Brain microvascular endothelial cell (primary cell): ENCODE data around the gene TRIM67.
"Not testable (repeated sequence)": the region's sequence is repeated elsewhere in the genome, so short reads cannot be mapped to it uniquely, and the experiment has no call there.

Experiments
- DNase-seq: peaks from one replicate; pipeline ENCODE4 v3.0.0-alpha.2; 2020
- H3K27ac ChIP-seq: fragments of 250-450 bp; sonication (Bioruptor Pico); 2 replicates; pipeline ENCODE4 v1.5.1; 2020; ENCODE audit warnings: mild to moderate bottlenecking, moderate library complexity
- H3K27me3 ChIP-seq: fragments of 250-450 bp; sonication (Bioruptor Pico); replicated peaks from 2 replicates; pipeline ENCODE4 v1.5.1; 2020; ENCODE audit warnings: mild to moderate bottlenecking
- H3K36me3 ChIP-seq: fragments of 250-450 bp; sonication (Bioruptor Pico); replicated peaks from 2 replicates; pipeline ENCODE4 v1.5.1; 2020; ENCODE audit warnings: mild to moderate bottlenecking
- H3K4me3 ChIP-seq: 2 replicates; pipeline ENCODE4 v1.5.1; 2011; ENCODE audit warnings: low read depth, mild to moderate bottlenecking, control low read depth, low read length, moderate library complexity
- CTCF ChIP-seq: IDR thresholded peaks from 2 replicates; pipeline ENCODE4 v1.5.1; 2011; ENCODE audit warnings: low read depth, mild to moderate bottlenecking, moderate library complexity, low read length, control low read depth, inconsistent platforms; ENCODE audit errors: missing control alignments
- in situ Hi-C: cut with HindIII; loops from 2 replicates; pipeline ENCODE4 v1.10.0; 2017; ENCODE audit warnings: low sequenced_read_pairs, low pct_ligation_motif_present

Gene TRIM67

GRCh38 chr1:231151811-231152210 is 10.0 kb upstream of the TRIM67 start:
- no peak overlapping the region for H3K4me3 ChIP-seq
- H3K27ac ChIP-seq: no peak overlapping the region
- no peaks in the 10 kb centered on the region for H3K27me3 ChIP-seq
- no peak for DNase-seq
- no peak for TF ChIP-seq CTCF
- no peaks in the 10 kb centered on the region for H3K36me3 ChIP-seq
- in situ Hi-C loops: no loop called here

GRCh38 chr1:231153726-231154125 is 8.1 kb upstream of the TRIM67 start:
- TF ChIP-seq CTCF: no peak
- no peak overlapping the region for H3K27ac ChIP-seq
- no peak overlapping the region for H3K4me3 ChIP-seq
- no peaks in the 10 kb centered on the region for H3K27me3 ChIP-seq
- DNase-seq: no peak
- in situ Hi-C loops: no loop called here
- no peaks in the 10 kb centered on the region for H3K36me3 ChIP-seq

GRCh38 chr1:231155808-231156207 is 6.0 kb upstream of the TRIM67 start:
- H3K27ac ChIP-seq: no peak overlapping the region
- no peak for DNase-seq
- H3K27me3 ChIP-seq: no peaks in the 10 kb centered on the region
- H3K36me3 ChIP-seq: no peaks in the 10 kb centered on the region
- no peak for TF ChIP-seq CTCF
- no peak overlapping the region for H3K4me3 ChIP-seq
- in situ Hi-C loops: no loop called here

GRCh38 chr1:231157311-231157710 is 4.5 kb upstream of the TRIM67 start:
- no peak for TF ChIP-seq CTCF
- H3K4me3 ChIP-seq: no peak overlapping the region
- no peak for DNase-seq
- no peaks in the 10 kb centered on the region for H3K27me3 ChIP-seq
- no peaks in the 10 kb centered on the region for H3K36me3 ChIP-seq
- in situ Hi-C loops: no loop called here
- H3K27ac ChIP-seq: no peak overlapping the region

- DNase-seq, in situ Hi-C loops, H3K27me3 ChIP-seq, H3K27ac ChIP-seq, H3K4me3 ChIP-seq, H3K36me3 ChIP-seq: not testable (repeated sequence)
Observed at GRCh38 chr1:231158141-231158540, 3.7 kb upstream of the TRIM67 start.

- no peak overlapping the region for H3K27ac ChIP-seq
- H3K4me3 ChIP-seq: no peak overlapping the region
- TF ChIP-seq CTCF: no peak
- in situ Hi-C loops: no loop called here
- no peak for DNase-seq
- no peaks in the 10 kb centered on the region for H3K36me3 ChIP-seq
- peaks cover 15% of the 10 kb centered on the region for H3K27me3 ChIP-seq
Observed at GRCh38 chr1:231159202-231159962, 2.5 kb upstream of the TRIM67 start.
